ENCODE data around the gene ALS2. TPM values are rescaled to one million over a fixed set of nuclear protein-coding genes. Genes with fewer than 3 reads are reported as not detected.

ALS2 gene
- total RNA-seq: 28.2 and 43.4 TPM in 2 replicates

DNA sequence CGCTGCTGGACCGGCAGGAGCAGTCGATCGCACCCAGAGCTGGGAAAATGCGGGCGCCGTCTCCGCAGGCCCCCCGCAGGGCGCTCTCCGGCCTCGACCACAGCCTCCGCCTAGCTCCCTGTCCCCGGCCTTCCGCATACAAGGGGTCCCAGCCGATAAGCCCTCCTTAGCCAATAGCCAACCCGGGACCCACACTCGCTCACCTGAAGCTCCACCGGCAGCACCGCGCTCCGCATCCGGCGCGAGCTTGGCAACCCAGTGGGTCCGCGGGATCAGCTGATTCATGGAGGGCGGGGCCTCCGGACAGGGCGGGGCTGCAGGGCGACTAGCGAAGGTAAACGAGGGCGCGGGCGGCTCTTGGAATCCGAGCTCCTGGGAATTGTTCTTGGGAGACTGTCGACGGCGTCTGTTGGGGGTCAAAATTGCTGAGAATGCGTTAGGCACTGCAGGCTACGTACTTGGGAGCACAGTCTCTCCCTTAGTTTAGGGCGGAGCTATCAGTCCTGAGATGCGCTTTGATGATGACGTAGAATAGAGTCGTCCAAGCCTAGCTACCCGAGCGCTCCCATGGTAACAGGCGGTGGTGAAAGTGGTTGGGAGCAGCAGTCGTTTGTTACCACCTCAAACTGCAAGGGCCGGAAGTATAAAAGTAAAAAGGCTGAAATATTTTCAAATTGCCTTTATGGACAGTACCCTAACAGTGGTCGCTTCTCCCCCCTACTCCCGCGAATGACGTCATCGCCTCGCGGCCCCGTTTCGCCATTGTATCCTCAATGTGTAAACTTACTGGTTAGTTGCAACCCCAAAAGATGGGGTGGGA, at the start of gene ALS2:
TSS of gene ALS2 (minus strand) at position 260 of the 820 bp plus-strand sequence. CDS start 12,048 bp downstream, outside the sequence.

DNA sequence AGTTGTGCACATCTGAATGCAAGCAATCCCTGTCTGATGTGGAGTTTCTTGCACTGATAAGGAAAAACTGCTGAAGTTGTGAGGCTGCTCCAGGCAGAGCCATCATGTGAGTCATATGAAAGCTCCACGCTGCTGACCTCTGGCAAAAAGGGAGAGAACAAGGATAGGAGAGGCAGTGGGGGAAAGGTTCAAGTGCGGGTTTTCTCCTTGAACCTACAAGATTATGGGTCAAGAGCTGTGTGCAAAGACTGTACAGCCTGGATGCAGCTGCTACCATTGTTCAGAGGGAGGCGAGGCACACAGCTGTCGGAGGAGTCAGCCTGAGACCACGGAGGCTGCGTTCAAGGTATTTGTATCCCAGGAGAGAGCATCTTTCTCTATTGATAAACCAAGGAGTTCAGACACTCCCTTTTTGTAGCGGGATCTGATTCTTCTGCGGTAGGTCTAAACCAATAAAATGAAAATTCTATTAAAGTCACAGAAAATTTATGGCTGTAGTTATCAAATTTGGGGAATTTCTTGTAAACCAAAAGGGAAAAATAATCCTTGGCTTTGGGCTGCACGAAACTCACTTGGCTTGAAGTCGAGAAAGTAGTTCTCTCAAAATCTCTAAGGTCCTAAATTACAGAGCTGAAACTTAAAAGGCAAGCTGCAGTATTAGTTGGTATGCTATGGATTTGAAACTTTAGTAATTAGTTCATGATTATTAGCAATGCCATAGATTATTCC, 25.9 kb upstream of the ALS2 start, which contains the start of gene CDK15:
TSS of gene CDK15 (plus strand) at position 96 of the 729 bp plus-strand sequence. CDS start at position 224, 128 bp downstream.

DNA sequence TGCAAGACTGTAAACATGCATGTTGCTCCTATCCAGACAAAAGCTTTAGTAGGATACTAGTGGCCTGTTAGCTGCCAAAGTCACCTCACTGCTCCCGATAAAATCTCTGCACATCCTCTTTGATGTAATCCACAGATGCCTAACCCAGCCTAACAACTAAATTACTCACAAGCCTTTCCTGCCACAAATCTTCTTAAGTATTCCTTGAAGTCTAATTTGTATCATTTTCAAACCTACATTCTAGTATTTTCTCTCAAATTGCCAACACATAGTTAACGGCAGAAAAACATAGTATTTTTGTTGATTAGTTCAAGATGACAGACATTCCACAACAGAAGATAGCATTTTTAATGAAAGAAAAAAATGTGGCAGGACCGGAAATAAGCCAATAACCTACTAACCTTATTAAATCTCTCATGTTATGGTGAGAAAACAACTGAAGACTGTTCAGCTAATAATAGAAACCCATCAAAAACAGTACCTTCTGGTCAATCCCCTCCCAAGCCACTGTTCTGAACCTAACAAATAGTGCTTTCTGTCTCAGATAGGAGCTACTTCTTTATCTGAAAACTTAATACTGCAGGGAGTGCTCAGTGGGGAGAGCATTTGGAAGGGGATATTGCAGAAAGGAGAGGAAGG, 82.0 kb downstream of the ALS2 start, which contains the start of gene MPP4:
TSS of gene MPP4 (minus strand) at position 57 of the 639 bp plus-strand sequence. CDS start 4,690 bp downstream, outside the sequence.

Small RNAs within 50 kb of the gene (small RNA-seq; reads per million reads assigned to genes)
- gene RF00019 (ENCODE audit: low replicate concordance) (not detected), gene UBE2V1P11 (ENCODE audit: low replicate concordance) (not detected)

Other genes starting within 250 kb of the ALS2 start
- gene TMEM237, start 137.4 kb downstream of the ALS2 start, total RNA-seq: 26.7 and 66.0 TPM in 2 replicates
- 0.44 and 17.9 TPM in 2 replicates for gene MPP4, start 82.3 kb downstream of the ALS2 start, total RNA-seq
- gene CDK15, start 25.6 kb upstream of the ALS2 start, total RNA-seq: 1.3 and 7.0 TPM in 2 replicates